Loucy (cell line): ENCODE results near the gene SLC23A2.

Experiments
- H2AFZ ChIP-seq: fragments of 200-600 bp; sonication (generic); 2 replicates; pipeline ENCODE4 v1.6.0; 2016; ENCODE audit warnings: antibody characterized with exemption, mild to moderate bottlenecking, low read length, moderate library complexity
- H3F3A ChIP-seq: fragments of 200-600 bp; 2 replicates; pipeline ENCODE4 v1.6.0; 2016; ENCODE audit warnings: antibody characterized with exemption, low read depth, mild to moderate bottlenecking
- H3K27me3 ChIP-seq: fragments of 200-600 bp; sonication (generic); 2 replicates; pipeline ENCODE4 v1.6.1; 2014; ENCODE audit warnings: low read length, mild to moderate bottlenecking; ENCODE audit not compliant: insufficient read depth, poor library complexity, severe bottlenecking
- H3K36me3 ChIP-seq: fragments of 200-600 bp; sonication (generic); 2 replicates; pipeline ENCODE4 v1.6.1; 2016; ENCODE audit warnings: low read length; ENCODE audit not compliant: insufficient read depth
- H3K4me1 ChIP-seq: fragments of 200-600 bp; sonication (generic); 2 replicates; pipeline ENCODE4 v1.5.1; 2014; ENCODE audit warnings: low read length, mild to moderate bottlenecking; ENCODE audit not compliant: insufficient read depth, poor library complexity, severe bottlenecking
- H3K4me2 ChIP-seq: fragments of 200-600 bp; sonication (generic); 2 replicates; pipeline ENCODE4 v1.6.0; 2014; ENCODE audit warnings: antibody characterized with exemption, low read length, low read depth, mild to moderate bottlenecking; ENCODE audit not compliant: poor library complexity, severe bottlenecking
- H3K4me3 ChIP-seq: fragments of 200-600 bp; sonication (generic); 2 replicates; pipeline ENCODE4 v1.5.1; 2014; ENCODE audit warnings: low read length, mild to moderate bottlenecking, mixed read lengths; ENCODE audit not compliant: poor library complexity, severe bottlenecking
- H3K79me2 ChIP-seq: fragments of 200-600 bp; sonication (generic); 2 replicates; pipeline ENCODE4 v1.6.1; 2014; ENCODE audit warnings: low read length; ENCODE audit not compliant: insufficient read depth
- H3K9ac ChIP-seq: fragments of 200-600 bp; sonication (generic); 2 replicates; pipeline ENCODE4 v1.6.0; 2014; ENCODE audit warnings: mild to moderate bottlenecking, low read depth, low read length, moderate library complexity; ENCODE audit not compliant: poor library complexity, severe bottlenecking
- H3K9me2 ChIP-seq: fragments of 200-600 bp; sonication (generic); replicated peaks from 2 replicates; pipeline ENCODE4 v1.6.1; 2016; ENCODE audit warnings: low read depth, low read length, mixed read lengths
- H3K9me3 ChIP-seq: fragments of 200-600 bp; sonication (generic); 2 replicates; pipeline ENCODE4 v1.6.1; 2014; ENCODE audit warnings: mild to moderate bottlenecking, antibody characterized with exemption, low read length, low read depth; ENCODE audit not compliant: insufficient read depth
- H4K20me1 ChIP-seq: fragments of 200-600 bp; sonication (generic); 2 replicates; pipeline ENCODE4 v1.6.0; 2014; ENCODE audit warnings: antibody characterized with exemption, low read length, mild to moderate bottlenecking; ENCODE audit not compliant: insufficient read depth, poor library complexity, severe bottlenecking
- EZH2phosphoT487 ChIP-seq: fragments of 200-600 bp; IDR thresholded peaks from 2 replicates; pipeline ENCODE4 v1.6.1; 2018; ENCODE audit warnings: antibody characterized with exemption, mild to moderate bottlenecking, moderate library complexity, borderline replicate concordance
- TF ChIP-seq, protein P1 (sequence below): fragments of 200-600 bp; sonication (generic); conservative IDR thresholded peaks from 2 replicates; pipeline ENCODE4 v1.5.1; 2014; ENCODE audit warnings: mild to moderate bottlenecking, antibody characterized with exemption, low read length

The SLC23A2 gene

GRCh38 chr20:4848041-4848440 is 153.3 kb downstream of the SLC23A2 start:
- Histone ChIP-seq H2AFZ (no peak overlapping the region), H4K20me1 (no peaks in the 10 kb centered on the region), H3K9me2 (no peaks in the 10 kb centered on the region), H3K36me3 (no peaks in the 10 kb centered on the region), H3K27me3 (no peaks in the 10 kb centered on the region), H3K4me1 (no peaks in the 10 kb centered on the region), H3K4me3 (no peak overlapping the region), H3K9me3 (no peaks in the 10 kb centered on the region), H3K4me2 (no peak overlapping the region), H3F3A (no peaks in the 10 kb centered on the region), H3K79me2 (no peaks in the 10 kb centered on the region), H3K9ac (no peak overlapping the region)
- no peak for TF ChIP-seq EZH2phosphoT487

GRCh38 chr20:4846821-4847220 is 154.5 kb downstream of the SLC23A2 start:
- no peaks in the 10 kb centered on the region for H3F3A ChIP-seq
- no peaks in the 10 kb centered on the region for H3K9me2 ChIP-seq
- no peaks in the 10 kb centered on the region for H4K20me1 ChIP-seq
- no peaks in the 10 kb centered on the region for H3K9me3 ChIP-seq
- no peak overlapping the region for H3K4me3 ChIP-seq
- no peak overlapping the region for H3K4me2 ChIP-seq
- no peak for TF ChIP-seq EZH2phosphoT487
- TF ChIP-seq, protein P1, sequence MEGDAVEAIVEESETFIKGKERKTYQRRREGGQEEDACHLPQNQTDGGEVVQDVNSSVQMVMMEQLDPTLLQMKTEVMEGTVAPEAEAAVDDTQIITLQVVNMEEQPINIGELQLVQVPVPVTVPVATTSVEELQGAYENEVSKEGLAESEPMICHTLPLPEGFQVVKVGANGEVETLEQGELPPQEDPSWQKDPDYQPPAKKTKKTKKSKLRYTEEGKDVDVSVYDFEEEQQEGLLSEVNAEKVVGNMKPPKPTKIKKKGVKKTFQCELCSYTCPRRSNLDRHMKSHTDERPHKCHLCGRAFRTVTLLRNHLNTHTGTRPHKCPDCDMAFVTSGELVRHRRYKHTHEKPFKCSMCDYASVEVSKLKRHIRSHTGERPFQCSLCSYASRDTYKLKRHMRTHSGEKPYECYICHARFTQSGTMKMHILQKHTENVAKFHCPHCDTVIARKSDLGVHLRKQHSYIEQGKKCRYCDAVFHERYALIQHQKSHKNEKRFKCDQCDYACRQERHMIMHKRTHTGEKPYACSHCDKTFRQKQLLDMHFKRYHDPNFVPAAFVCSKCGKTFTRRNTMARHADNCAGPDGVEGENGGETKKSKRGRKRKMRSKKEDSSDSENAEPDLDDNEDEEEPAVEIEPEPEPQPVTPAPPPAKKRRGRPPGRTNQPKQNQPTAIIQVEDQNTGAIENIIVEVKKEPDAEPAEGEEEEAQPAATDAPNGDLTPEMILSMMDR = no peak
- H3K79me2 ChIP-seq = no peaks in the 10 kb centered on the region
- no peaks in the 10 kb centered on the region for H3K27me3 ChIP-seq
- no peaks in the 10 kb centered on the region for H3K36me3 ChIP-seq
- no peaks in the 10 kb centered on the region for H3K4me1 ChIP-seq
- no peak overlapping the region for H2AFZ ChIP-seq
- no peak overlapping the region for H3K9ac ChIP-seq

- Histone ChIP-seq H3K36me3 (no peaks in the 10 kb centered on the region), H3K4me3 (no peak overlapping the region), H2AFZ (no peak overlapping the region), H3K9me2 (no peaks in the 10 kb centered on the region), H3K4me1 (no peaks in the 10 kb centered on the region), H3K9ac (no peak overlapping the region), H3K79me2 (no peaks in the 10 kb centered on the region), H3K27me3 (no peaks in the 10 kb centered on the region), H3K4me2 (no peak overlapping the region), H3F3A (no peaks in the 10 kb centered on the region), H4K20me1 (no peaks in the 10 kb centered on the region), H3K9me3 (no peaks in the 10 kb centered on the region)
- no peak for TF ChIP-seq EZH2phosphoT487
- TF ChIP-seq, protein P1 = no peak
These were observed 156.4 kb downstream of the SLC23A2 start for GRCh38 chr20:4844751-4845465.

GRCh38 chr20:4844325-4844724 is 157.0 kb downstream of the SLC23A2 start:
- Histone ChIP-seq H2AFZ (no peak overlapping the region), H3K9me2 (no peaks in the 10 kb centered on the region), H3K4me3 (no peak overlapping the region), H3F3A (no peaks in the 10 kb centered on the region), H3K4me1 (no peaks in the 10 kb centered on the region), H3K9me3 (no peaks in the 10 kb centered on the region), H3K9ac (no peak overlapping the region), H3K36me3 (no peaks in the 10 kb centered on the region), H3K4me2 (no peak overlapping the region), H4K20me1 (no peaks in the 10 kb centered on the region), H3K79me2 (no peaks in the 10 kb centered on the region), H3K27me3 (no peaks in the 10 kb centered on the region)
- TF ChIP-seq, protein P1 = no peak
- TF ChIP-seq EZH2phosphoT487 = no peak
